GM18907 (cell line): ENCODE data around the gene ACBD4.

Source experiments
- ATAC-seq: cut with Tn5 transposase; IDR thresholded peaks from one replicate; pipeline ENCODE4 v1.9.1; 2021; ENCODE audit warnings: mild to moderate bottlenecking, moderate library complexity; ENCODE audit not compliant: unreplicated experiment

ACBD4 gene

GRCh38 chr17:45177563-45177962, 42.1 kb downstream of the ACBD4 start:
- ATAC-seq, result no peak

- no peak for ATAC-seq
Measured at GRCh38 chr17:45184144-45184543, 48.7 kb downstream of the ACBD4 start.

GRCh38 chr17:45186801-45187354, 51.4 kb downstream of the ACBD4 start:
- ATAC-seq, result no peak

- ATAC-seq, result no peak
Measured at GRCh38 chr17:45189009-45189408, 53.5 kb downstream of the ACBD4 start.

GRCh38 chr17:45190503-45191255, 55.2 kb downstream of the ACBD4 start:
- no peak for ATAC-seq
